DND-41 (cell line): ENCODE results near the gene NAV1.

Source experiments
- ATAC-seq: fragments of 200-7000 bp; cut with Tn5 transposase; 3 replicates; pipeline ENCODE4 v1.9.1; 2021; ENCODE audit warnings: low read depth; ENCODE audit not compliant: insufficient read depth
- DNase-seq: peaks from one replicate; pipeline ENCODE4 v3.0.0-alpha.2; 2020
- H2AFZ ChIP-seq: 2 replicates; pipeline ENCODE4 v1.6.0; 2012; ENCODE audit warnings: low read depth, low read length
- H3K27ac ChIP-seq: 2 replicates; pipeline ENCODE4 v1.5.1; 2012; ENCODE audit warnings: low read length, inconsistent platforms
- H3K27me3 ChIP-seq: fragments of 200-600 bp; sonication (generic); 2 replicates; pipeline ENCODE4 v1.6.0; 2012; ENCODE audit warnings: low read length, mild to moderate bottlenecking, inconsistent platforms; ENCODE audit not compliant: insufficient read depth, poor library complexity
- H3K36me3 ChIP-seq: 2 replicates; pipeline ENCODE4 v1.5.1; 2012; ENCODE audit warnings: low read length, inconsistent platforms; ENCODE audit not compliant: insufficient read depth
- H3K4me1 ChIP-seq: 2 replicates; pipeline ENCODE4 v1.5.1; 2012; ENCODE audit warnings: mild to moderate bottlenecking, low read length; ENCODE audit not compliant: insufficient read depth
- H3K4me2 ChIP-seq: 2 replicates; pipeline ENCODE4 v1.6.0; 2012; ENCODE audit warnings: mild to moderate bottlenecking, moderate library complexity, low read length, inconsistent platforms; ENCODE audit not compliant: insufficient read depth
- H3K4me3 ChIP-seq, 2 experiments: fragments of 200-600 bp in 1 of 2; shearing (Covaris generic) in 1 of 2; 2 replicates each; pipeline ENCODE4 v1.5.1; 2012 to 2016; ENCODE audit warnings: inconsistent platforms in 2 of 2, low read length in 2 of 2, mild to moderate bottlenecking in 2 of 2, low read depth in 1 of 2, moderate library complexity in 1 of 2
- H3K79me2 ChIP-seq: 2 replicates; pipeline ENCODE4 v1.6.0; 2012; ENCODE audit warnings: low read length, inconsistent platforms; ENCODE audit not compliant: insufficient read depth
- H3K9ac ChIP-seq: 2 replicates; pipeline ENCODE4 v1.6.0; 2012; ENCODE audit warnings: low read depth, mild to moderate bottlenecking, inconsistent platforms, low read length, moderate library complexity
- H3K9me3 ChIP-seq: 2 replicates; pipeline ENCODE4 v1.5.1; 2012; ENCODE audit warnings: low read length, moderate library complexity, mild to moderate bottlenecking, inconsistent platforms; ENCODE audit not compliant: insufficient read depth, severe bottlenecking
- H4K20me1 ChIP-seq: 2 replicates; pipeline ENCODE4 v1.6.0; 2012; ENCODE audit warnings: low read length; ENCODE audit not compliant: insufficient read depth
- CTCF ChIP-seq: IDR thresholded peaks from 2 replicates; pipeline ENCODE4 v1.5.1; 2012; ENCODE audit warnings: borderline replicate concordance, low read length, moderate library complexity, mild to moderate bottlenecking; ENCODE audit not compliant: poor library complexity, severe bottlenecking; ENCODE audit errors: extremely low read depth
- EZH2 ChIP-seq: IDR thresholded peaks from 3 replicates; pipeline ENCODE4 v1.6.1; 2012; ENCODE audit warnings: borderline replicate concordance, low read depth, mild to moderate bottlenecking, moderate library complexity, low read length, inconsistent platforms; ENCODE audit not compliant: severe bottlenecking

The NAV1 gene

DNA sequence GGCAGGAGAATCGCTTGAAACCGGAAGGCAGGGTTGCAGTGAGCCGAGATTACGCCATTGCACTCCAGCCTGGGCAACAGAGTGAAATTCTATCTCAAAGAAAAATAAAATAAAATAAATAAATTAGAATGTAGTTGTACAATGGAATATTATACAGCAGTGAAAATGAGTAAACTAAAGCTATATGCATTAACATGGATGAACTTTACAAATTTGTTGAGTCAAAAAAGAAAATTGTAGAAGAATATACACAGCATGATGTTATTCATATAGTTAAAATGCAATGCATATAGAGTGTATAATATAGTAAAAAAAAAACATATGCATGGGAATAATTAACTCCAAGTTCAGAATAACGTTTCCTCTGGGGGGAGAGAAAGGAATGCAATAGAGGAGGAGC, 11.0 kb upstream of the NAV1 start:
- no peak overlapping the region for H3K4me3 ChIP-seq
- DNase-seq (no peak), ATAC-seq (no peak)
- H3K9ac ChIP-seq: no peak overlapping the region
- peaks cover 9% of the 10 kb centered on the region; the same call in 1 of the 2 replicates for H4K20me1 ChIP-seq
- no peaks in the 10 kb centered on the region for H3K4me1 ChIP-seq
- TF ChIP-seq EZH2 (no peak), CTCF (no peak)
- H3K9me3 ChIP-seq: no peaks in the 10 kb centered on the region
- no peak overlapping the region for H2AFZ ChIP-seq
- H3K27ac ChIP-seq: no peak overlapping the region
- no peak overlapping the region for H3K4me2 ChIP-seq
- H3K79me2 ChIP-seq: no peaks in the 10 kb centered on the region
- no peaks in the 10 kb centered on the region for H3K27me3 ChIP-seq
- no peaks in the 10 kb centered on the region for H3K36me3 ChIP-seq

- no peaks in the 10 kb centered on the region for H3K36me3 ChIP-seq
- H3K4me2 ChIP-seq: no peak overlapping the region
- no peaks in the 10 kb centered on the region for H3K79me2 ChIP-seq
- no peak overlapping the region for H3K9ac ChIP-seq
- H3K4me3 ChIP-seq: no peak overlapping the region
- no peak for DNase-seq
- no peak for ATAC-seq
- H3K27ac ChIP-seq: no peak overlapping the region
- H2AFZ ChIP-seq: no peak overlapping the region
- H4K20me1 ChIP-seq: peaks cover 9% of the 10 kb centered on the region; the same call in 1 of the 2 replicates
- no peaks in the 10 kb centered on the region for H3K9me3 ChIP-seq
- H3K27me3 ChIP-seq: no peaks in the 10 kb centered on the region
- TF ChIP-seq CTCF (no peak), EZH2 (no peak)
- no peaks in the 10 kb centered on the region for H3K4me1 ChIP-seq
Measured at GRCh38 chr1:201528631-201529252, 10.2 kb upstream of the NAV1 start.

DNA sequence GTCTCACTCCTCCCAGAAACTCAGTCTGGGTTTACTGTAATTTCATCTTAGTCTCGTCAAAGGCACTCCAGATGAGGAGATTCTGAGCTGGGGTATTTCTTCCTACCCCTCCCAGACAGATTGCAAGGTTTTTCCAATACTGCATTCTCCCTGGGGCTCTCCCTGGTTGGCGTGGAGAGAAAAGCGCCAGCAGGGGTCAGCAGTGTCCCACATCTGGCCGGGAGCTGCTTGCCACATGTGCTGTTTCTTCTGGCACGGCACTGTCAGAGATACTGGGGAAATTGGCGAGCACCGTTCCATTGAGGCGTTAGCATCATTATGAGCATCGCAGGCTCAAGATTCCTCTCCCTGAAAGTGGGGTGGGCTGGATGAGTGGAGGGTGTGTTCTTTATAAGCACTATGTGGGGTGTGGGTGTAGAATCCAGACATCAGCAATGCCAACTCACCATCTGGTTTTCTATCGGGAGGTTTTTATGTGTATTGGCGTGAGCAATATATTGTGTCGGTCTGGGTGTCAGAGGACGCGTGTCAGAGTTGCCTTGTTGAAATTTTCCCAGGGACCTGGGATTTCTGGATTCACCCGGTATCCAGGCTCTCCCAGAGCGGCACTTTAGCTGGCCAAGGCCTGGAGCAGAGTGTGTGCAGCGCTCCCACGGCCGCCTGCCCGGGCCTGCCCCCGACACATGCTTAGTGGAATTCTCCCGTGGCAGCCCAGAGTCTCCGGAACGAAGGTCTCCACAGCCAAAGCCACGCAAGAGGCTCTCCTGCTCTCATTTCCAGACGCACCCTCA, 8.0 kb upstream of the NAV1 start:
- H3K27me3 ChIP-seq: no peaks in the 10 kb centered on the region
- H4K20me1 ChIP-seq: peaks cover 9% of the 10 kb centered on the region; the same call in 1 of the 2 replicates
- no peak overlapping the region for H2AFZ ChIP-seq
- no peaks in the 10 kb centered on the region for H3K79me2 ChIP-seq
- no peaks in the 10 kb centered on the region for H3K4me1 ChIP-seq
- no peak overlapping the region for H3K9ac ChIP-seq
- no peaks in the 10 kb centered on the region for H3K36me3 ChIP-seq
- ATAC-seq (peak; percentile 58; the same call in 2 of the 3 replicates), DNase-seq (peak; percentile 43)
- TF ChIP-seq CTCF: peak; percentile 58
- TF ChIP-seq EZH2: no peak
- H3K4me2 ChIP-seq: no peak overlapping the region
- no peaks in the 10 kb centered on the region for H3K9me3 ChIP-seq
- no peak overlapping the region for H3K4me3 ChIP-seq
- H3K27ac ChIP-seq: no peak overlapping the region
